ENCODE results near the gene TINAGL1.
"Not testable (repeated sequence)": the region's sequence is repeated elsewhere in the genome, so short reads cannot be mapped to it uniquely, and the experiment has no call there.

Gene TINAGL1

GRCh38 chr1:31581821-31582810 lies 5.8 kb downstream of the TINAGL1 start:
- Mint-ChIP-seq H3K4me3 (no peak overlapping the region), H3K27ac (ENCODE audit: low read depth) (no peak overlapping the region), H3K4me1 (no peaks in the 10 kb centered on the region), H3K27me3 (no peaks in the 10 kb centered on the region), H3K36me3 (ENCODE audit: insufficient read depth) (peaks cover 2% of the 10 kb centered on the region), H3K9me3 (no peaks in the 10 kb centered on the region)
- ATAC-seq (replicated peaks; ENCODE audit: extremely low read depth, poor library complexity, severe bottlenecking) (no peak), DNase-seq (ENCODE audit: low spot score in 2 of 2) (no peak)

- no peak overlapping the region for H3K27ac Mint-ChIP-seq (ENCODE audit: low read depth)
- peaks cover 2% of the 10 kb centered on the region for H3K36me3 Mint-ChIP-seq (ENCODE audit: insufficient read depth)
- peaks cover 6% of the 10 kb centered on the region for H3K27me3 Mint-ChIP-seq
- no peaks in the 10 kb centered on the region for H3K4me1 Mint-ChIP-seq
- DNase-seq (ENCODE audit: low spot score in 2 of 2) (no peak), ATAC-seq (replicated peaks; ENCODE audit: extremely low read depth, poor library complexity, severe bottlenecking) (no peak)
- no peak overlapping the region for H3K4me3 Mint-ChIP-seq
- no peaks in the 10 kb centered on the region for H3K9me3 Mint-ChIP-seq
Observed at GRCh38 chr1:31583082-31583994, 7.0 kb downstream of the TINAGL1 start.

- no peaks in the 10 kb centered on the region for H3K9me3 Mint-ChIP-seq
- DNase-seq (ENCODE audit: low spot score in 2 of 2) (no peak), ATAC-seq (replicated peaks; ENCODE audit: extremely low read depth, poor library complexity, severe bottlenecking) (no peak)
- no peak overlapping the region for H3K27ac Mint-ChIP-seq (ENCODE audit: low read depth)
- no peak overlapping the region for H3K4me3 Mint-ChIP-seq
- no peaks in the 10 kb centered on the region for H3K4me1 Mint-ChIP-seq
- peaks cover 11% of the 10 kb centered on the region for H3K27me3 Mint-ChIP-seq
- peaks cover 2% of the 10 kb centered on the region for H3K36me3 Mint-ChIP-seq (ENCODE audit: insufficient read depth)
Observed at GRCh38 chr1:31583995-31584868, 7.9 kb downstream of the TINAGL1 start.

- ATAC-seq (replicated peaks; ENCODE audit: extremely low read depth, poor library complexity, severe bottlenecking) (no peak), DNase-seq (ENCODE audit: low spot score in 2 of 2) (no peak)
- Mint-ChIP-seq H3K27ac (ENCODE audit: low read depth) (no peak overlapping the region), H3K4me1 (no peaks in the 10 kb centered on the region), H3K27me3 (peaks cover 15% of the 10 kb centered on the region), H3K9me3 (no peaks in the 10 kb centered on the region), H3K36me3 (ENCODE audit: insufficient read depth) (peaks cover 2% of the 10 kb centered on the region), H3K4me3 (no peak overlapping the region)
Observed at GRCh38 chr1:31584869-31585735, 8.8 kb downstream of the TINAGL1 start.

- Mint-ChIP-seq H3K9me3 (no peaks in the 10 kb centered on the region), H3K27me3 (peaks cover 22% of the 10 kb centered on the region), H3K4me1 (no peaks in the 10 kb centered on the region), H3K4me3 (no peak overlapping the region), H3K27ac (ENCODE audit: low read depth) (no peak overlapping the region), H3K36me3 (ENCODE audit: insufficient read depth) (peaks cover 2% of the 10 kb centered on the region)
- no peak for DNase-seq (ENCODE audit: low spot score in 2 of 2)
- no peak for ATAC-seq (replicated peaks; ENCODE audit: extremely low read depth, poor library complexity, severe bottlenecking)
Observed at GRCh38 chr1:31585736-31586365, 9.5 kb downstream of the TINAGL1 start.

- H3K9me3 Mint-ChIP-seq = no peaks in the 10 kb centered on the region
- DNase-seq (ENCODE audit: low spot score in 2 of 2) = no peak
Observed at GRCh38 chr1:31586376-31587327, 10.3 kb downstream of the TINAGL1 start.

GRCh38 chr1:31587328-31587699 lies 11.0 kb downstream of the TINAGL1 start:
- H3K9me3 Mint-ChIP-seq = not testable (repeated sequence)

More at GRCh38 chr1:31586376-31587327, 10.3 kb downstream of the TINAGL1 start:
- no peak overlapping the region for H3K27ac Mint-ChIP-seq (ENCODE audit: low read depth)
- H3K27me3 Mint-ChIP-seq = peaks cover 30% of the 10 kb centered on the region
- H3K4me1 Mint-ChIP-seq = no peaks in the 10 kb centered on the region
- no peak overlapping the region for H3K4me3 Mint-ChIP-seq
- no peak for ATAC-seq (replicated peaks; ENCODE audit: extremely low read depth, poor library complexity, severe bottlenecking)
- peaks cover 2% of the 10 kb centered on the region for H3K36me3 Mint-ChIP-seq (ENCODE audit: insufficient read depth)

GRCh38 chr1:31587720-31588423 lies 11.6 kb downstream of the TINAGL1 start:
- Mint-ChIP-seq H3K4me1 (no peaks in the 10 kb centered on the region), H3K27me3 (peaks cover 35% of the 10 kb centered on the region), H3K4me3 (no peak overlapping the region), H3K9me3 (no peaks in the 10 kb centered on the region), H3K36me3 (ENCODE audit: insufficient read depth) (peaks cover 2% of the 10 kb centered on the region), H3K27ac (ENCODE audit: low read depth) (no peak overlapping the region)
- ATAC-seq (replicated peaks; ENCODE audit: extremely low read depth, poor library complexity, severe bottlenecking) = no peak
- no peak for DNase-seq (ENCODE audit: low spot score in 2 of 2)

More at GRCh38 chr1:31587328-31587699, 11.0 kb downstream of the TINAGL1 start:
- not testable (repeated sequence) for H3K4me1 Mint-ChIP-seq; H3K36me3 Mint-ChIP-seq (ENCODE audit: insufficient read depth); ATAC-seq (replicated peaks; ENCODE audit: extremely low read depth, poor library complexity, severe bottlenecking); H3K27ac Mint-ChIP-seq (ENCODE audit: low read depth); DNase-seq (ENCODE audit: low spot score in 2 of 2); H3K4me3 Mint-ChIP-seq
- H3K27me3 Mint-ChIP-seq = peaks cover 35% of the 10 kb centered on the region

GRCh38 chr1:31588751-31589515 lies 12.6 kb downstream of the TINAGL1 start:
- DNase-seq (ENCODE audit: low spot score in 2 of 2) (no peak), ATAC-seq (replicated peaks; ENCODE audit: extremely low read depth, poor library complexity, severe bottlenecking) (no peak)
- Mint-ChIP-seq H3K9me3 (no peaks in the 10 kb centered on the region), H3K27me3 (peaks cover 35% of the 10 kb centered on the region), H3K4me3 (no peak overlapping the region), H3K27ac (ENCODE audit: low read depth) (no peak overlapping the region), H3K36me3 (ENCODE audit: insufficient read depth) (peaks cover 2% of the 10 kb centered on the region), H3K4me1 (no peaks in the 10 kb centered on the region)
